NCI-H2029 (cell line): Measurements from ENCODE around the gene ACTA2.

ENCODE experiments used
- DNase-seq: peaks from one replicate; lab custom pipeline; 2025; lab: John Stamatoyannopoulos, UW

ACTA2 gene

GRCh38 chr10:88890681-88891381 lies 61.7 kb downstream of the ACTA2 start:
- DNase-seq, result no peak

DNA sequence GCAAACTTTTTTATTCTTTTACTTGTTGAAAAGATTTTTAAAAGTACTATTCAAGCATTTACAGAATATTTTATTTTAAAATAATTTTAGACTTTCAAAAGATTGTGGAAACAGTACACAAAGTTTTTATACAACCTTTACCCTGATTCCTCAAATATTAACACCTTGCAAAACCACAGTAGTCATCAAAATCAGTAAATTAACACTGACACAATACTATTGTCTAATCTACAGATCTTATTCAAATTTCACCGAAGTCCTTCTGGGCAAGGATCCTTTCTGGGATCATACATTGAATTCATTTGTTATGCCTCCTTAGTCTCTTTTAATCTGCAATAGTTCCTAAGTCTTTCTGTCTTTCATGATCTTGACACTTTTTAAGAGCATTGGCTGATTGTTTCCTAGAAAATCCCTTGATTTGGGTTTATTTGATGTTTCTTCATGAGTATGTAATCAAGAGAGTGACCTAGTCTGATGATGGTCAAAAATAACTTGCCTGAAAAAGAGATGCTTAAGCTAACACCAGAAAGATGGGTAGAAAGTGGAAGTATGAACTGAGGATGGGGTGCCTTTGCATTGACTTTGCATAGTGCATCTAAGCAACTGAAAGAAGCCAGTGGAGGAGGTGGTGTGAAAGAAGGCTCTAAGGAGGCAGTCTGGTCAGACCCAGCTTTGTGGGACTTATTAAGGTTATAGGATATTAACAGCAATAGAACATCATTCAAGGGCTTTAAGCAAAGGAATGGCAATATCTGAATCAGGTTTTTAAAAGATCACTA lies 62.8 kb downstream of the ACTA2 start:
- no peak for DNase-seq

- no peak for DNase-seq
These were observed 63.6 kb downstream of the ACTA2 start for GRCh38 chr10:88888810-88889445.

DNA sequence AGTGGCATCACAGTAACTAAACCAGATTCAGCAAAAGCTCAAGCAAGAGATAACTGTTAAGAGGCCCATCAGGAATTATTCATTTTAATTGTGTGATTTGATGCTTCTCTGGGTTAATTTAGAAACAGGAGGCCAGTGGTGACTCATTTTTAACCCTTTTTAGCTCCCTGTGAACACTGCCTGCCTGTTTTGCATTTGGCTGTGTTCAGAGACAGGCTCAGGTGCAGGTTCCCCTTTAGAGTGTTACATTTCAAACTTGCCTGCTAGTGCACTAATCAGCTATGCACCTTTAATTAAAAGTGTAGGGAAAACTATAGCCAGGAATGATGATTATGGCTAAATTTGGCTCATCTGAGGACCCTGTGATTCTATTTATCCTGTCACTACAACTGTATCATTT lies 66.0 kb downstream of the ACTA2 start:
- no peak for DNase-seq
